GM12801 (cell line): ENCODE measurements around the gene NBDY.

Experiments
- CTCF ChIP-seq: IDR thresholded peaks from one replicate; pipeline ENCODE4 v1.5.1; 2011; ENCODE audit warnings: control low read depth; ENCODE audit not compliant: insufficient read length; ENCODE audit errors: extremely low read depth

The NBDY gene

DNA sequence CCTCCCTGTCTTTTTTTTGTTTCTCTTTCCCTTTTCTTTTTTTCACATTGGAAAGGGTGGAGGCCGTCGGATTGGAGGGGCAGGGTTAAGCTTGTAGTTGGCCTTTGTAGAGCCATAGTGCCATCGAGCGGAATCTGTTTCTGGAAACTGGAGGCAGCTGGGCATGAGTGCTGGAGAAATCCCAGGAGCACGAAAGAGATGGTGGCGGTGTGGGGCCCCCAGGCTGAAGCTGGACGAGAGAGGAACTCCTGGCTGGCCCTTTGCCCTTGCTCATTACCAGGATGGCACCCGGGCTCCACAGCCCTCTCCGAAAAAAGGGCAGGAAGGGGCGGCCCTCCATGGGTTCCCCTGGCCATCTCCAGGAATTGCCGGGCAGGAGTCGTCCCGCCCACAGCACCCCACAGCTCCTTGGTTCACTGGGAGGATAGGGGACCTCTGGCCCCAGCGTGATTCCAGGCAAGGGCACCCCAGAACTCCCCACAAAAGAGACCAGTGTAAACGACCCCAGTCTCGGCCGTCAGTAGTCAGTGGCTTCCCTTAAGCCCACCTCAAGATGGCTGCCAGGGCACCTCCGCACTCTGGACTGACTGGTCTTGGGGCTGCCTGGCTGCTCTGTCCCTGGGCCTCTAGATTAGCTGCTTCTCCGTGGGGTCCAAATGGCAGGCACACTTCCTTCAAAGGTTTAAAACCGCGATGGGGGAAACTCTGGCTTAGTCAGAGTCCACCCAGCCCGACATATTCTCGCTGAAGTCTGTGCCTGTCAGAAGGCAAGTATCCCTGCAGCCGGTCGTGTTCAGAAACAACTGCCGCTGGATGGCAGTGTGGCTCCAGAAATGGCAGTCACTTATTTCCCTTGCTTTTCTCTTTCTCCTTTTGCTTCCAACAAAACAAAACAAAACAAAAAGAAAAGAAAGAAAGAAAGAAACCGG is 74.1 kb downstream of the NBDY start:
- no peak for TF ChIP-seq CTCF

- TF ChIP-seq CTCF: no peak
These were observed 75.0 kb downstream of the NBDY start for GRCh38 chrX:56803850-56804681.

DNA sequence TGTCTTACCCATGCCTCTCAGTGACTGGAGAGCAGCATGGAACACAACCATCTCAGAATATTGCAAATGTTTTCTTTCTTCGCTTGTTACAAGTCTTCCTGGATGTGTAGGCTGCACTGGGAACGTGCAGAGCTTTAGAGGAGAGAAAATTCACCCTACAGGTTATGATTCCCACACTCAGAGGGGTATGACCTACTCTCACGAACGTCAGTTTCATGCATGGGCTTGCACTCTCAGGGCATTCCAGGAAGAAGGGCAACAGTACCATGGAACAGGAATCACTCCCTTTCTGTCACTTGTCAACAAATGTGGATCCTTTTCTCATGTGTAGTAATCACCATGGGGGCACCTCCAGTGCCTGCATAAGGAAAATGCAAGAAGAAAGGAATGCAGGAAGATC is 75.8 kb downstream of the NBDY start:
- no peak for TF ChIP-seq CTCF

DNA sequence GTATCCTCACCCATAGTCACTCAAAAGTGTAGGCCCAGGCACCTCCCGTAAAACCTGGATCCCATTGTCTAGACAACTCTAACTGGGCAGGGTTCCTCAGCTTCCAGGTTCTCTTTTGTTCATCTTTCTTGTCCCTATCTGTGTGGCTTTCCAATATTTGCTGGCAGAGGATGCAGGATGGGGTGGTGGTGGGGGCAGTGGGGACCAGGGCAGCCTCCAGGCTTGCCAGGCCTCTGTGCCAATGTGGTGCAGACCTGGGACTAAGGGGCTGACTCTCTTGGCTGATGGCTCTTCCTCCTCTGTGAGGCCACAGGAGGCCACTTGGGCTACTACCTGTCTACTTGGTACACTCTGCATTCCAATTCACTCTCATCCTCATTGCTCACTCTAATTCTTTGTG is 76.4 kb downstream of the NBDY start:
- no peak for TF ChIP-seq CTCF

DNA sequence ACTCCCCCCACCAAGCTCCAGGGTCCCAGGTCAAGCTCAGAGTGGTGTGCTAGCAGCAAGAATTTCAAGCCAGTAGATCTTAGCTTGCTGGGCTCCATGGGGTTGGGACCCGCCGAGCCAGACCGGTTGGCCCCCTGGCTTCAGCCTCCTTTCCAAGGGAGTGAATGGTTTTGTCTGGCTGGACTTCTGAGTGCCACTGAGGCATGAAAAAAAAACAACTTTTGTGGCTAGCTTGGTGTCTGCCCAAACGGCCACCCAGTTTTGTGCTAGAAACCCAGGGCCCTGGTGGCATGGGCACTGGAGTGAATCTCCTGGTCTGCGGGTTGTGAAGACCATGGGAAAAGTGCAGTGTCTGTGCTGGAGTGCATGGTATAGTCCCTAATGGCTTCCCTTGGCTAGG is 82.6 kb downstream of the NBDY start:
- TF ChIP-seq CTCF: no peak

DNA sequence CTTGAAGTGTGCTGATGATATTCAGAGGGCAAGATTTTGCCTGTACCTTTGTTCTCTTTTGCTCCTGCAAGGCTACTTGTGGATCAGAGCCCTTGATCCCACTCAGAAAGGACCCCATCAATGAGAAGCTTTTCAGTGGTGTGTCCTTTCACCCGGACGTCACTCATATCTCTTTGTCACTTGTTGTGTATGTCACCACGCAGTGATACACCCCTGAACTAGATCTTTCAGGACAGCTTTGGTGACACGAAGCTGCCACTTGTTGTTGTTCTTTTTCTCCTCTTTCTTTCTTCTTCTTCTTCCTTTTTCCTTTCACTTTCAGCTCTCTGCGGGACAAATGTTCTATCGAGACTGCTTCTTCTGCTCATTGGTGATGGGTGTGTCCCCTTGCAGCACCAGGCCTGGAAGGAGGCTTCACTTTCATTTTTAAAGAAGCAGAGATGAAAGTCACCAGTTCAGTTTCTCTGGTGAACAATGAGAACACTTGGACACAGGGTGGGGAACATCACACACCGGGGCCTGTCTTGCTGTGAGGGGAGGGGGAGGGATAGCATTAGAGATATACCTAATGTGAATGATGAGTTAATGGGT is 83.6 kb downstream of the NBDY start:
- no peak for TF ChIP-seq CTCF

- no peak for TF ChIP-seq CTCF
These were observed 84.3 kb downstream of the NBDY start for GRCh38 chrX:56813318-56813837.
